Putamen (tissue), 1 donor: Measurements from ENCODE around the gene KCNAB1.
A peak's percentile ranks its signal among the peaks of the same experiment; 100 is the strongest.

ENCODE experiments used
- DNase-seq: peaks from one replicate; pipeline ENCODE4 v3.0.0-alpha.2; 2016; ENCODE audit warnings: low spot score

KCNAB1 gene

DNA sequence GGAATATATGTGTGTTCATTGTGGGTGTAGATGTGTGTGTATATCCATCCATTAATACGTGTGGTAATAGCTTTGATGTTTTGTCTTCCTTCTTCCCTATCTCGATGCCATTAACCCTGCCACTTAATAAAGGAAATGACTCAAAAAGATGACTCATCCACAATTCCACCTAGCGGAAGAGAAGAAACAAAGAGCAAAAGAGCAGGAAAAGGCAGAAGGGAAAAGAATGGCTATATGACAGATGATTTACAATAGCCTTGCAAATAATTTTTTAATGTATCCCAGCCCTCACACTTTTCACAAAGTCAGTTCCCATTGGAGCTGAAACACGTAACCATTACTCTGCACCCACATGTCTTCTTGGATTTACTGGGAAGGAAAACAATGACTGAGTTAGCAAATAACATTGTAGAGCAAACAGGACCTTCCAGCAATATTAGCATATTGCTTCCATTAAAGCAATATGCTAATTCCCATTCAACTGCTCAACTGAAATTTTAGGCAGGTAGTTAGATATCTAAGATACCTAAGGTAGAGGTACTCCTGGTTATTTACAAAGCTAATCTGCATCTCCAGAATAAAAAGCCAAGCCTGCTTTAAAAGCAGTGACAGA lies 197.2 kb downstream of the KCNAB1 start:
- no peak for DNase-seq

DNA sequence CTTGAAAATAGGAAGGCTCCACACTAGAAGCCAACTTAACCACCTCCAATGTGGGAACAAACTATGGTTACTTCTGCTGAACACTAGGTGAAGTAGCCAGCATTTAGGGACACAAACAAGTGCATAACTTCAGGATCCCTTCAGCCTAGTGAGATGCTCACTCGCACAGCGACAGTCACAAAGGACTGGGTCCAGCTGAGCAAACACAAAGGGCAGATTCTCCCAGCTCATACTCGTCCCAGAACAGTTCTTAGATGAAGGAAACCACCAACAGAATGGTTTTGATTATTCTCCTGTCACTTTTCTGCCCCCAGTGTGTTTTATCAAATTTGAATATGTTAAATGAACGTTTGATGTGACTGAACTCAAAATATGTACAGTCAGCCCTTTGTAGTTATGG lies 201.6 kb downstream of the KCNAB1 start:
- peak; percentile 56 for DNase-seq

DNA sequence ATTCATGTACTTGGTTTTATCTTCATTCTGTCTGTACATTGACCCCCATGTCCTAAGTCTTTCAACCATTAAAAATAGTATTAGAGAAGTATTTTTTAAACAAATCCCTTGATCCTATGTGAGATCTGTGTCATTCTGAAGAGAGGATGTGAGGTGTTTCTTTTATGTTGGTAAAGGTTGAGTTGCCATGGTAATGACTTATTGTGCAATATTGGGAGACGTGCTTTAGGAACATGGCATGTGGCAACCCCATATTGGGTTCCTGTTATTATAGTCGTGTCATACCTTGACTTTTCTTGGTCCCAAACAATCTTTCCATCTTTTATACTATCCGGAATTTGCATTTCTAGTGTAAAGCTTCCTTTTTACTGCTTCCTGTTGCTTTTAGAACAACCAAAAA lies 203.1 kb downstream of the KCNAB1 start:
- no peak for DNase-seq

DNA sequence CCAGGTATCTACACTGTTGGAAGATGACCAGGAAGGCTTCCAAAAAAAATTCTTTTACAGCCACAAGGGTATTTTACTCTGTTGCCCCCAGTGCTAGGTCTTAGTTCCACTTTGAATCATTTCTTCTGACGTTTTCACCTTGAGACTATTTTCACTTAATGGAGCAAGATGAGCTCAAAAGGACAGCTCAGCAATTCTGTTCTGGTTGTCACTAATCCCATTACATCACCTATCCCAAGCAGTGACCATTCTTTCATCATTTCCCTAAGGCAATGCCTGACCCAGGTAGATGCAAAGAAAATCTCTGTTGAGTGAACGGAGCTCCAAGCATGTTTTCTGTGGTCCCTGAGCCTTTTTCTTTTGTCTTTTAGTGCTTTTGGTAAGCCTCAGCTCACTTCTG lies 210.0 kb downstream of the KCNAB1 start:
- DNase-seq, result no peak

DNA sequence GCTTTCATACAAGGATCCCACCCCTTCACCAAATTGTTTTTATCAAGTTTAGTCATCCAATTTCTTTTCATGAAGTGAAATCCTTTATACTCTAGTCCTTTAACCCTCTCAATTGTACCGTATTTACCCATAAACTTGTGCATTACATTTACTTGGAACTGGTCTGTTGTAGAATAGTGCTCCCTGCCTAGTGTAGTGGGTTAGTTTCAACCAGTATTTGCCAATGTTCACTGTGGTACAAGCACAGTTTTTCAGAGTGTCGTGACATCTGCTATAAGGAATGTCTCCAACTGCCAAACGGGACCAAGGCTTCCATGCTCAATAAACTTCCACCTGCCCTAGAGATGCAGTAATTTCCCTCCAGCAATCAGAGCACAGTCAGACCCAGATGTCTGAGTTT lies 211.9 kb downstream of the KCNAB1 start:
- DNase-seq, result no peak

DNA sequence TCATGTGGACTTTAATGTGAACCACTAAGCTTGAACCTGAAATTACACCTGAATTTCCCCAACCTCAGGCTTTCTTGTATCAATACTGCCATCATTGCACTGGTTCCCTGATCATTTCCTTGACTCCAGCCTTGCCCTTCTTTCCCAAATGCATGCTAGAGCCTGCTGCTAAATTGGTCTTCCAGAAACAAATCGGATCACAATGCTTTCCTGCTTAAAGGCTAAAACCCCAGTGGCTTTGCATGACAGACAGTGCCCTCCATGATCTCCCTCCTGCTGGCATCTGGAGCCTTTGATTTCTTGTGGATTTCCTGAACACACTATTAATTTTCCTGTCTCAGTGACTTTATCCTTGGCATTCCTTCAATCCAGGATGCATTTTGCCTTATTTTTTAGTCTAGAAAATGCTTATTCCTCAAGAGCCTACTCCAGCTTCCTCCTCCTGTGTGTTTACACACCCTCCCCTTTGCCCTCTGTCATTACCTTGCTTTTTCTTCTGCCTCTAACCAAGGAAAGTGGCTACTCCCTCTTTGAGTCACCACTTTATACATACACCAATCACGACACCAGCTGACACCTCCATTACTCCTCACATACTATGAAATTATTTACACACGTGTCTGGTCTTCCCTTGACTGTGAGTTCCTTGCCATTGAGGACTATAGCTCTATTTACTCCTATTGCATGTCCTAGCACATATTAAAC lies 214.6 kb downstream of the KCNAB1 start:
- DNase-seq, result no peak

DNA sequence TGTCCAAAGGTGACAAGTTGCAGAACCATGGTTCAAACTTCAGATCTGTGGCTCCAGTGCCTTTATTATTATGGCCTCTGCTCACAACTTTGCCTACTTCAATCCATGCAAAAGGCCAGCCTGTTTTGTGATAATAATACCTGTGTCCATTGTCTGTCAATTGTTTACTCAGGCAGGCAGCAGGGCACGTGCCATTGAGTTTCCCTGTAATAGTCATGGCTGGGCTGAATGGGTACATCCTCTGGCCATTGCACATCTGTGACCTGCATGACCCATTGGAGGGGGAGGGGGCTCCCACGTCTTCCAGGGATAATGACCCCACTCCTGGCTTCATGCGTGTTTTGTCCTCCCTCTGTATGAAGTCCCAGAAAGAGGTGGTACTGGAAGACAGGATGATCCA lies 219.1 kb downstream of the KCNAB1 start:
- DNase-seq, result no peak

DNA sequence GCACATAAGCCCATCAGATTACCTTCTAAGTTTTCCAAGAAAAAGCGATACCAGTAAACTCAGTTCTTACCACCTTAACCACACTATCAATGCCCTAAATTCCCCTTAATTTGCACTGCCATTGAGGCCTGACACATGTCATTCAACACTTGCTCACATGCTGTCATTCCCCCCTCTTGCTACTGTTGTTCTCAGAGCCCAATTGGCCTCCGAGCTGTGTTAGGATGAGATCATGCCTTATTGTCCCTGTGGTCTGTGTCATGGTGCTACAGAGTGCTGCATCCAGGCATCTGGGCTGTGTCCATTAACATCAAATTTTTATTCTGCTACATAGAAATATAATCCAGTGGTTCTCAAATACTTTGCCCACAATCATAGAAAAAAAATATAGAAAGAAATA lies 221.0 kb downstream of the KCNAB1 start:
- DNase-seq, result no peak

DNA sequence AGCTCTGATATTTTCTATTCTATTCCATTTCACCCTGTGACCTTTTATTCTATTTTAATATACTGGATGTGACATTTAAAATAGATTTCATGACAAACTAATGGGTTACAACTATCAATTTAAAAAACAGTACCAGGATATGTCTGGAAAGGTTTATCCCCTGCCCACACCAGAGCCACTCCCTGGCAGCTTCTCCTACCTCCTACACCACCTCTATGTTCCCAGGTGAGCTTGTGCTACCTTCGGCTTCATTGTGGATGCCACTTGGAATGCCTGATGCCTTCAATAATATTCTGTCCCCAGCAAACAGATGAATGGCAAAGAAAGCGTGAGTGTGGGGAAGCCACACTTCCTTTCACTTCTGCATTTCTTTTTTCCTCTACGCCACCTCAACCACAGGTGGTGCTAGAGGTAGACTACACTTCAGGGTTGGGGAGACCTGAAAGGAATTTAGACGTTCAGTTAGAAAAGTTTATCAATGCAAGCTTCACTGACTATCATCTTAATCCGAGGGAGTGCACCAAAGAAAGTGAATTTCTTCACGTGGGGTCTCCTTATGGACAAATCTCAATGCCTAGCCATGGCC lies 221.5 kb downstream of the KCNAB1 start:
- DNase-seq, result no peak

DNA sequence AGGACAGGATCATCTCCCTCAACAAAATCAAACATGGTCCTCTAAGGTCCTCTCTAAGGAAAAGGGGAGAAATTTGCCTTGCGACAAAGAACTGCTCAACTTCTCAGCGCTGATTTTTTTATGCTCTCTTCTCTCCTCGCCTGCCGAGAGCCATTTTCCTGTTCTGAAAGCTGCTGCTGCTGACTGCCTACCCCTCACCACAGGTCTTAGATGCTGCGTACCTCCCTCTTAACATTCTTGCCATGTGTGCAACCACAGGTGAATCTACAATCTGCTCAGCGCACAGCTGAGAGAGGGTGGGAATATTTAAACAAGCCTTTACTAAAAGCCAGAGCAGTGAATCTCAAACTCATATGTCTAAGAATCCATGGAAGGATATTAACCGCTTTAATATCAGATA lies 223.8 kb downstream of the KCNAB1 start:
- no peak for DNase-seq

DNA sequence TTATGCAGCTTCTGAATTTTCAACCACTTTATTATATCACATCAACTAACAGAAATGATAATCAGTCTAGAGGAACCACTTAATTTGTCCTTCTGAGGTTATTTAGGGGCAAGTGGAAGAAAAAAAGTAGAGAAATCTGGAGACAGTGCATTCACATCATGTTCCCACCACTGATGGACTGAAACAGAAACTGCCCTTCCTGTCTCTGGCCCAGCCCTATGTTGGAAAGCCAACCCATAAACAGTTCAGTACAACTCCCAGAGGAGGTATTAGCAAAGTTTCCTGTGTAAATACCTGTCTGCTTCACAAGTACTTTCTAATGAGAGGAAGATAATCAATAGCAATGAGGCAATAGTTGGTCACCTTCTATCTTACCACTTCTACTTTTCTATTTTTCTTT lies 228.7 kb downstream of the KCNAB1 start:
- no peak for DNase-seq

DNA sequence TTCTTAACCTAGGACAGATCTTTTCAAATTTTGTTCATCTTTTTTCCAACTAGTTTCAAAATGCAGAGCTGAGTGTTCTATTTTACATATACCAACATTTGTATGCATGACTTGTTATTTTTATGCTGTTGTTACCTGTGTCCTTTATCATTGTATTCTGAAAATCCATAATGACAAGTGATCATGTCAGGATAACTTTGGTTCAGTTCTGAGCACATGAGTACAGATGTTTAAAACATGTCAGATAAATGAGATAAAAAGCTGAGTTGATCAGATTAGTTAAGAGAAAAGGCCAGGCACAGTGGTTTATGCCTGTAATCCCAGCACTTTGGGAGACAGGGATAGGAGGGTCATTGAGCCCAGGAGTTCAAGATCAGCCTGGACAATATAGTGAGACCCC lies 229.6 kb downstream of the KCNAB1 start:
- DNase-seq, result no peak

DNA sequence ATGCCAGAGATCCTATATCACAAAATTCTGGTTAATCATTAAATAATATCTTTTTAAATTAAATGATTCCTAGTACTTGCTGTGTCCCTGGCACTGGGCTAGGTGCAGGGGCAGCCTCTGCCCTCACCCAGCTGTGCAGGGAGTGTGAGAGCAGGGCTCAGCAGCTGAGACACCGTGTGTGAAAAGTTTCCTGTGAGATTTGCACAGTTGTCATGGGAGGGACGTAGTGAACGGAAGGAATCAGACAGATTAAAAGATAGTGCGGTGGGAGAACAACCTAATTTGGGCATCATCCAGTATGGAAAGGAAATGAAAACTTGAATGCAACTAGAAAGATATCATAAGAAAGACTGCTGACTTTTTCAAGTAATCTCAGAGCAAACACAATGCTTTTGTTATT lies 230.4 kb downstream of the KCNAB1 start:
- no peak for DNase-seq

DNA sequence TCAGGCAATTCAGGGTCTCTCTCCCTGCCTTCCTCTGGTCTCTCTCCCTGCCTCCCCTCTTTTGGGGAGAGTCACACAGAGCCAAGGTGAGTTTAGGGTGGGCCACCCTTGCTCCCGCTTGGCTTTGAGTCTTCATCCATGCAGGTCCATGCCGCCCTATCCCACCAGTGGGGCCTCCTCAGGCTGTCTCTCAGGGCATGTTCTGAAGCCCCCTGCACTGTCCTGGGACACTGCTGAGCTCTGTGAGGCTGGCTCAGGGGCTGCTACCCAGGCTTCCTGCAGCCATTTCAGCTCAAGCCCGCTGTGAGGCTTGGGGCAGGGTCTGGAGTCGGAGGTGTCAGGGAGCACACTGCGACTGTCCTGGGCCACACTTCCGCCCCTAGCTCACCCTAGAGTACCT lies 231.4 kb downstream of the KCNAB1 start:
- no peak for DNase-seq

DNA sequence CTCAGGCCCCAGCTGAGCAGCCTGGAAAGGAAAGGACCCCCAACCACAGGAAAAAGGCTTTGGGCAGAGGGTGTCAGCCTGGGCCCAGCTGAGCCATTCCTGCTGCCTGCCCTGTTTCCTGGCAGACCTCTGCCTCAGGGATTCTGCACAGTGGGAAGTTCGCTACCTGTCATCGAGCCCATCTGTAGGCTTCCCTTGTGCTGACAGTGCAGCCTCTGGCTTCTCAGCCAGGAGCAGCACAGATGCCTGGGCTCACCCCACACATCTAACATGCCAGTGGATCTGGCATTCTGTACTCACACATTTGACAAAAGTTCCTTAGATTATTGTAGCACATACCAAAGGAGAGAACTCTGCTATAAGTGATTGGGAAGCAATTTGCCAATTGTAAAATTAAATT lies 232.3 kb downstream of the KCNAB1 start:
- DNase-seq, result no peak

DNA sequence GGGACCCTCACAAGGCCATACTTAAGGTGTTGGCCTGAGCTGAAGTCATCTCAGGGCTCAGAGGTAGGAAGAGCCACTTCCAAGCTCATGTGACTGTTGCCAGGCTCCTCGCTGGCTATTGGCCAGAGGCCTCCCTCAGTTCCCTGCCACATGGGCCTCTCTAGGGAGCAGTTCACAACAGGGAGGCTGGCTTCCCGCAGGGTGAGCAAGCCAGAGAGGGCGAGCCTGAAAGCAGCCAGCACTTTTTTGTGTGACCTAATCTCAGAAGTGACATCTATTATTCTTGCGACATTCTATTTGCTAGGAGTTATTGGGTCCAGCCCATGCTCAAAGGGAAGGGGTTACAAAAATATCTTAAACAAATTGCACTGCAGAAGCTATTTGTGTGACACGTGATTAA lies 233.2 kb downstream of the KCNAB1 start:
- DNase-seq, result no peak

DNA sequence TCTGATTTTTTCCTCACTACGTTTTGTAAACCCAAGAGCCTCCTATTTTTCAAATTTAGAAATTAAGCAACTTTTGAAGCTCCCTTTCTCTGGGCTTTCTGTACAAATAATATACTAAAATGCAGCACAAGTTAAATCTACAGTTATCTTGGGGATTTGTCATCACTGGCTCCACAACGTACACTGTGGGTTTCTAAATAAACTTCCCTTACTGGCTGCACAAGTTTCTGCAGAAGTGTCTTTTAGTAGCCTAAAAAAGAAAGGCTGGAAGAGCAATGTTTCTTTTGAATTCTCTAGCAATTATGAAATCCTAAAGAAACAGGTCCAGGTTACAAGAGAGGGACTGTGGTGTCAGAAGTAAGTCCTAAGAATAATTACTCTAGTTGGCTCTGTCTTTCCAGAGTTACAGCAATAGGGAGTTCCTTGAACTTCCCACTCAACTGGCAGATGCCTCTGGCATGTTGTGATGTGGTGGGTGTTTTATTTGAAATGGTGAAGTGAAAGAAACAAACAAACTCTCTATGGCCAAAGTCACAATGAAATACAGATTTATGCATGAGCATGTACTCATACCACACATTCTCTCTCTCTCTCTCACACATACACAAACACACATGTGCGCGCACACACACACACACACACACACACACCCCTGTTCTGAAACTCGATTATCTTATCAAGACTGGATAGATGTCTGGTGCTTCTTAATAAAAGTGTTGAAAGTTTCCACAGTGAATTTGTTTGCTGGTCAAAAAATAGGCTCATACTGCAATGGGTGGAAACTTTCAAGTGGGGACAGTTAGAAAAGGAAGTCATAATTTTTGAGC lies 236.4 kb downstream of the KCNAB1 start:
- no peak for DNase-seq

DNA sequence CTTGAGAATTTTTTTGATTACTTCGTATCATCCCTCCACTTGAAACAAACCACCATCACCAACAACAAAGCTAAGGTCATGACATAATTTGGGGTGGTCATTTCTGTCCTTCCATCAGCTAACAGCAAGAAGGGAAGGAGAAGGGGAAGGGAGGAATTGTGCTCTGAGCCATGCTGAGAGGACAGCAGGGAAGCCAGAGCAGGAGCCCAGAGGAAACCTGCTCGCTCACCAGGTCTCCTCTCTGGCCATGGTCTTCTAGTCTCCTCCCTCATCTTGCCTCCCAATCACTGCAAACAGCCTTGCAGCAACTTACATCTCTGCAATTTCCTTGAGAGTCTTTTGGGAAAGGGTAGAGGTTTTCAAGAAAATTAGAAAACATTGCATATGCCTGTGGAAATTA lies 237.9 kb downstream of the KCNAB1 start:
- DNase-seq, result no peak

DNA sequence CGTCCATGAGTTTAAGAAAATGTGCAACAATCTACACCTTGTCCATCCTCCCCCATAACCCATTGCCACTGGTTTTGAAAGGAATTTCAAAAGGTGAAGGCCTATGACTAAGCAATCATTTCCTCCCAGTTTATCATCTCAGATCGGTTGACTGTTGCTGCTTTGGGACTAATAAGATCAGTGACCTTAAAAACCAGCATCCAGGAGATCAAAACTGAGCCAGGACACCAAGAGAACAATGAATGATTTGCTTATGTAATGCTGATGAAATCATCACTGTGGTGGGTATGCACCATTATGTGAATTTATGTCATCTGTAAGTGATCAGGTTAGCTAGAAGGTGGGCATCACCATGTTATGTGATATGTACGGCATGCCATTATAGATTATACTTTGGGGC lies 239.0 kb downstream of the KCNAB1 start:
- DNase-seq, result no peak

DNA sequence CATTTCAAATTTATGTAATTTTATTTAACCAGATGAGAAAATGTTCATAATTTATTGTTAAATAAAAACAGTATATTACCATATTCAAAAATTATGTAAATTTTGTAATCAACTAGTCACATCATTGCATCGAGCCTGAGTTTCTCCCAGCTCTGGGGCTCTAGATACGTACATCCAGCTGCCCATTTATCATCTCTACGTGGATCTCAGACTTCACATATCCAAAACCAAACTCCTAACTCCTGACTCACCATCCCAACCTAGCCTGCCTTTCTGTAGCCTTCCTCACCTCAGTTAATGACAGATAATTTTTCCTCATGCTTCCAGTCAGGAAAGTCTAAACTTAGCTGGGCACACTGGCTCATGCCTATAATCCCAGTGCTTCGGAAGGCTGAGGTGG lies 239.7 kb downstream of the KCNAB1 start:
- no peak for DNase-seq

DNA sequence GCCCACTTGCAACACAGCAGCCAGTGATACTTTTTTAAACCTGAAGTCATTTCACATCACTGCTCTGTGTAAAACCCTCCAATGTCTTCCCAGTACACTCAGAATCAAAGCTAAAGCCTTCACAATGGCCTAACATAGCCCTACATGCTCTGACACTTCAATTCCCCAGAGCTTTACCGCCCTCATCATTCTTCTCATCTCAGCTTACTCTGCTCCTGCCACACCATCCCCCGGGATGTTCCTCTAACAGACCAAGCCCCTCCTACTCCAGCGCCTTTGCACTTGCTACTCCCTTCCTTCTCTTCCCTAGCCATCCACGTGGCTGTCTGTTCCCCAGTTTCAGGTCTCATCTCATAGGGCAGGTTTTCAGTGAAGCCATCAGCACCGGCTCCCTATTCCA lies 240.6 kb downstream of the KCNAB1 start:
- no peak for DNase-seq

DNA sequence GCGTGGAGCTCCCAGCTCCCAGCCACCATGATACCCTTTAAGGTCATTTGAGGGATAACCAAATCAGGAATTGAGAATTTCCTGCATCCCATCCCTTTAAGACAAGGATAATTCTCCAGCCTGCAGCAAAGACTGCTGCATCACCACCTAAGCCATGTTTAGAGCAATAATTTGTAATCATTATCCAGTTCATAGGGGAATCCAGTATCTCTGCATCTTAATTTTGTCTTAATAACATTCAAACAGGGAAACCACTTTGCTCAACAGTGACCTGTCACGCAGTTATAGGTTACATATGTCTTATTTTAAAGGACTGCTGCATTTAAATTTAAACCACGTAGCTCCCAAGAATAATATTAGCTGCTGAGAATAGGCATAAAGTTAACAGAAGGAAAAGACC lies 246.2 kb downstream of the KCNAB1 start:
- no peak for DNase-seq

DNA sequence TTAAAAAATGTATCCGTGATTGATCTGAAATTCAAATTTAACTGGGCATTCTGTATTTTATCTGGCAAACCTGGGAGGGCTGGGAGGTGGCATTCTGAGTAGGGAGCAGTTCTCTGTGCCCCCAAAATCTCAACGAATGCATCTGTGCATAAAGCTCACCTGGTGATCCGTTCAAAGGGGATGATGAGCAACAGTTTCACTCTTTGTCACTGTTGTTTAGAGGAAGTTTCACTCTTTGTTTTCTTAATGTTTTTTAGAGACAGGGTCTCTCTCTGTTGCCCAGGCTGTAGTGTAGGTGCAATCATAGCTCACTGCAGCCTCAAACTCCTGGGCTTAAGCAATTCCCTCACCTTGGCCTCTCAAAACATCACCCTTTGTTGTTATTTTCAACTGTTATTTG lies 247.8 kb downstream of the KCNAB1 start:
- no peak for DNase-seq
